Vagina (tissue), 2 donors: Measurements from ENCODE around the gene GALNT16. TPM values are rescaled to one million over a fixed set of nuclear protein-coding genes. Genes with fewer than 3 reads are reported as not detected.
"Not testable (repeated sequence)": the region's sequence is repeated elsewhere in the genome, so short reads cannot be mapped to it uniquely, and the experiment has no call there.

Source experiments
- DNase-seq, 2 donors: peaks; one replicate each; pipeline ENCODE4 v3.0.0-alpha.2; 2017; ENCODE audit errors: extremely low spot score in 2 of 2
- H3K27ac ChIP-seq: fragments of 200-600 bp; sonication (generic); one replicate; pipeline ENCODE4 v1.5.1; 2019
- H3K27me3 ChIP-seq: fragments of 200-600 bp; sonication (generic); one replicate; pipeline ENCODE4 v1.5.1; 2019
- H3K36me3 ChIP-seq, 2 donors: fragments of 200-600 bp; sonication (generic); one replicate each; pipeline ENCODE4 v1.5.1; 2017 to 2019
- H3K4me1 ChIP-seq: fragments of 200-600 bp; sonication (generic); one replicate; pipeline ENCODE4 v1.5.1; 2019
- H3K4me3 ChIP-seq, 2 donors: fragments of 200-600 bp; sonication (generic); 1 replicate in 1 of 2; 2 replicates in 1 of 2; pipeline ENCODE4 v1.5.1; 2016 to 2019
- H3K9me3 ChIP-seq: fragments of 200-600 bp; sonication (generic); one replicate; pipeline ENCODE4 v1.5.1; 2019
- CTCF ChIP-seq, 3 experiments: fragments of 450-650 bp in 2 of 3; fragments of 200-600 bp in 1 of 3; sonication (generic) in 1 of 3; IDR thresholded peaks; one replicate each; pipeline ENCODE4 v1.5.1; 2017 to 2019; ENCODE audit warnings: antibody characterized with exemption in 3 of 3, mild to moderate bottlenecking in 2 of 3, moderate library complexity in 2 of 3
- POLR2A ChIP-seq, 2 donors: fragments of 450-650 bp; IDR thresholded peaks; one replicate each; pipeline ENCODE4 v1.6.1; 2017; ENCODE audit warnings: antibody characterized with exemption in 2 of 2, mild to moderate bottlenecking in 2 of 2, moderate library complexity in 2 of 2
- POLR2AphosphoS5 ChIP-seq, 2 donors: sonication (generic); formaldehyde crosslinking; IDR thresholded peaks; one replicate each; pipeline ENCODE4 v1.9.0; 2017; ENCODE audit warnings: antibody characterized with exemption in 2 of 2, mild to moderate bottlenecking in 2 of 2, low read depth in 1 of 2; ENCODE audit not compliant: insufficient read depth in 1 of 2
- intact Hi-C: fragments of 100-400 bp; cut with DNase I; formaldehyde crosslinking; loops from one replicate; pipeline ENCODE4 v1.15.1; 2023
- total RNA-seq: library from RNA; depleted of rRNA; stranded (reverse); fragments of >200 nt; gene quantifications from one replicate; pipeline ENCODE4 v1.2.3, GENCODE V29; 2016

The GALNT16 gene
- total RNA-seq, 1 donor from 2014 or later = 5.2 TPM

DNA sequence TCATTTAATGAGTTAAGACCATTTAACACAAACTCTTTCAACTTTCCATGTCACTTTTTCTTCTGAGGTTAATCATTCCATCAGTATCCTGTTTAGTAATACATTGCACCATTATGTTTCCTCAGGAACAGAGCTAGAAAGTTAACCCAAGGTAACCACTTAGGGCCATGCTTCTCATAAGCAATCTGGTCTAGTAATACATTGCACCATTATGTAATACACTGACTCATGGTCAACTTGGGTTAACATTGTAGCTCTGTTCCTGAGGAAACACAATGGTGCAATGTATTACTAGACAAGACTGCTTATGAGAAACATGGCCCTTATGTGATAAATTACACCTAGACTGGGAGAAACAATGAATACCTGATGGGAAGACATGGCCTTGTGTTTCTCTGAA lies 116.5 kb downstream of the GALNT16 start:
- Histone ChIP-seq H3K27ac (no peak overlapping the region), H3K36me3 (peaks cover 0 to 33% of the 10 kb centered on the region in 2 donors), H3K4me1 (peaks cover 7% of the 10 kb centered on the region), H3K9me3 (no peaks in the 10 kb centered on the region), H3K4me3 (no peak overlapping the region), H3K27me3 (no peaks in the 10 kb centered on the region)
- intact Hi-C loops = no loop called here
- DNase-seq = no peak
- TF ChIP-seq CTCF (IDR thresholded peaks at IDR 0.05) = no peak
- TF ChIP-seq POLR2AphosphoS5 (IDR thresholded peaks at IDR 0.05; ENCODE audit: insufficient read depth in 1 of 2, low read depth in 1 of 2) = no peak
- no peak for TF ChIP-seq POLR2A (IDR thresholded peaks at IDR 0.05)

GRCh38 chr14:69378274-69378673 lies 118.3 kb downstream of the GALNT16 start:
- no peak for TF ChIP-seq POLR2AphosphoS5 (IDR thresholded peaks at IDR 0.05; ENCODE audit: insufficient read depth in 1 of 2, low read depth in 1 of 2)
- TF ChIP-seq CTCF (IDR thresholded peaks at IDR 0.05) = no peak
- TF ChIP-seq POLR2A (IDR thresholded peaks at IDR 0.05) = no peak
- peaks cover 0 to 46% of the 10 kb centered on the region in 2 donors for H3K36me3 ChIP-seq
- H3K27me3 ChIP-seq = no peaks in the 10 kb centered on the region
- no peak overlapping the region for H3K27ac ChIP-seq
- peaks cover 14% of the 10 kb centered on the region for H3K4me1 ChIP-seq
- H3K4me3 ChIP-seq = no peak overlapping the region
- no peaks in the 10 kb centered on the region for H3K9me3 ChIP-seq
- intact Hi-C loops = no loop called here
- no peak for DNase-seq

GRCh38 chr14:69387311-69387710 lies 127.4 kb downstream of the GALNT16 start:
- Histone ChIP-seq H3K27me3 (no peaks in the 10 kb centered on the region), H3K36me3 (peaks cover 0 to 58% of the 10 kb centered on the region in 2 donors), H3K27ac (no peak overlapping the region), H3K4me1 (peaks cover 28% of the 10 kb centered on the region), H3K4me3 (no peak overlapping the region), H3K9me3 (no peaks in the 10 kb centered on the region)
- intact Hi-C loops = no loop called here
- no peak for DNase-seq
- TF ChIP-seq POLR2AphosphoS5 (IDR thresholded peaks at IDR 0.05; ENCODE audit: insufficient read depth in 1 of 2, low read depth in 1 of 2) (no peak), POLR2A (IDR thresholded peaks at IDR 0.05) (no peak), CTCF (IDR thresholded peaks at IDR 0.05) (no peak)

DNA sequence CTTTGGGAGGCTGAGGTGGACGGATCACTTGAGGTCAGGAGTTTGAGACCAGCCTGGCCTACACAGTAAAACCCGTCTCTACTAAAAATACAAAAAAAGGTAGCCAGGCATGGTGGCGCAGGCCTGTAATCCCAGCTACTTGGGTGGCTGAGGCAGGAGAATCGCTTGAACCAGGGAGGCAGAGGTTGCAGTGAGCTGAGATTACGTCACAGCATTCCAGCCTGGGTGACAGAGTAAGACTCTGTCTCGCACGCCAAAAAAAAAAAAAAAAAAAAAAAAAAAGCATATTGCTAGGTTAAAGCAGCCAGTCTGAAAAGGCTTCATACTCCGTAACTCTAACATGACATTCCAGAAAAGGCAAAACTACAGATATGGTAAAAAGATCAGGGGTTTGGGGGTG lies 131.4 kb downstream of the GALNT16 start:
- intact Hi-C loops, H3K4me3 ChIP-seq, H3K27me3 ChIP-seq, DNase-seq, H3K9me3 ChIP-seq, H3K27ac ChIP-seq: not testable (repeated sequence)
- Histone ChIP-seq H3K36me3 (peaks cover 0 to 67% of the 10 kb centered on the region in 2 donors), H3K4me1 (peaks cover 35% of the 10 kb centered on the region)

- H3K4me3 ChIP-seq = no peak overlapping the region
- peaks cover 0 to 60% of the 10 kb centered on the region in 2 donors for H3K36me3 ChIP-seq
- no peaks in the 10 kb centered on the region for H3K27me3 ChIP-seq
- no peak for DNase-seq
- H3K4me1 ChIP-seq = peaks cover 46% of the 10 kb centered on the region
- no peak for TF ChIP-seq POLR2A (IDR thresholded peaks at IDR 0.05)
- no peak for TF ChIP-seq CTCF (IDR thresholded peaks at IDR 0.05)
- TF ChIP-seq POLR2AphosphoS5 (IDR thresholded peaks at IDR 0.05; ENCODE audit: insufficient read depth in 1 of 2, low read depth in 1 of 2) = no peak
- H3K27ac ChIP-seq = no peak overlapping the region
- intact Hi-C loops = no loop called here
- no peaks in the 10 kb centered on the region for H3K9me3 ChIP-seq
Observed at GRCh38 chr14:69392481-69392880, 132.5 kb downstream of the GALNT16 start.

- Histone ChIP-seq H3K36me3 (peaks cover 0 to 46% of the 10 kb centered on the region in 2 donors), H3K4me1 (peaks cover 61% of the 10 kb centered on the region), H3K27ac (no peak overlapping the region), H3K4me3 (no peak overlapping the region), H3K27me3 (no peaks in the 10 kb centered on the region), H3K9me3 (no peaks in the 10 kb centered on the region)
- intact Hi-C loops = no loop called here
- TF ChIP-seq POLR2AphosphoS5 (IDR thresholded peaks at IDR 0.05; ENCODE audit: insufficient read depth in 1 of 2, low read depth in 1 of 2) = no peak
- no peak for TF ChIP-seq POLR2A (IDR thresholded peaks at IDR 0.05)
- TF ChIP-seq CTCF (IDR thresholded peaks at IDR 0.05) = no peak
- DNase-seq = no peak
Observed at GRCh38 chr14:69395929-69396328, 136.0 kb downstream of the GALNT16 start.
